GM19467 (cell line): ENCODE results near the gene INPP5A.
"Not testable (repeated sequence)": the region's sequence is repeated elsewhere in the genome, so short reads cannot be mapped to it uniquely, and the experiment has no call there.

ENCODE experiments used
- ATAC-seq: cut with Tn5 transposase; IDR thresholded peaks from one replicate; pipeline ENCODE4 v1.9.1; 2021; ENCODE audit warnings: mild to moderate bottlenecking, moderate library complexity; ENCODE audit not compliant: unreplicated experiment

The INPP5A gene

DNA sequence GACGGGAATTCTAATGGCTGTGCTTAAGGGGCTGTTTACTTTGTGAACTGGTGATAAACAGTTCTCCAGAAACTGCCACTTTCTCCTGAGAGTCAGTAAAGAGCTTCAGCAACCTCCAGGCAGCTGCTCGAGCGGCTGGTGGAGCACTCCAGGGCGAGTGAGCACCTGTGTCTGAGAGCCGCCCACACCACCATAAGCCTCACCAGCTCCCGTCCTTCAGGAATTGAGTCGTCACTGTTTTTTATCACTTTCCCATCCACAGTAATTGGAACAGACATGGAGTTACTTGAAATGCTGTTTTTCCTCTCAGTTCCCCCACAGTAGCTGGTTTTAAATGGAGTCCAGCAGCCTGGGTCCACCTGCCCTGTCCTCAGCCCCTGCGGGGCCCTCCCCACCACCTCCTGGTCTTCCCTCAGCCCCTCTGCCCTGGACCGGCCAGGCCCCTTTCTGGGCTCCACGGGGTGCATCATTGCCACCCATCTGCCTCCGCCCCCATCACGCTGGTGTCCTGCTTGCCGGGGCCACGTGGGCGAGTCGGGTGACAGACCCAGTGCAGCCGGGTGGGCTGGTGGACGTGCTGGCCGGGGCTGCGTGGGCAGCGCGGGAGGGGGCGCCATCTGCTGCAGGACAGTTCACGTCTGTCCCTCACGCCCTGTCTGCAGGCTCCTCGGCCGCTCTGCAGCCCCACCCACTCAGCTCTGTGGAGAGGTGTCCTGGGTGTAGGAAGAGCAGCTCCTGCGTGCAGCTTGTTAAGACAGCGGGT lies 192.4 kb downstream of the INPP5A start:
- ATAC-seq: no peak

DNA sequence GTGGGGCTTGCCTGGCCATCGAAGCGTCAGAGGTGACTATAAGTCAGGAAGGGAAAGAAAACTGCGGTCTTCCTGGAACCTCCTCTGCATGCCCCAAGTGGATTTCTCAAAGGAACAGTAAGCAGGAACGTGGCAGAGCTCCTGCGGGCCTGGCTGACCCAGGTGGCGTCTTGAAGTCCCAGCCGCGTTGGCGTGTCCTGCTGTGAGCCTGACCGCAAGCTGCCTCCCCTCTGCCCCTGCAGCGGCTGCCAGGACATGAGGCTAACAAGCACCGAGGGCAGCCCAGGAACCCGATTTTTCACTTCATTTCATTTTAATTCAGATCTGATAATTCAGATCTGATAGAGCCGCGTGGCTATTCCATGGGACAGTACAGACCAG lies 193.0 kb downstream of the INPP5A start:
- no peak for ATAC-seq

DNA sequence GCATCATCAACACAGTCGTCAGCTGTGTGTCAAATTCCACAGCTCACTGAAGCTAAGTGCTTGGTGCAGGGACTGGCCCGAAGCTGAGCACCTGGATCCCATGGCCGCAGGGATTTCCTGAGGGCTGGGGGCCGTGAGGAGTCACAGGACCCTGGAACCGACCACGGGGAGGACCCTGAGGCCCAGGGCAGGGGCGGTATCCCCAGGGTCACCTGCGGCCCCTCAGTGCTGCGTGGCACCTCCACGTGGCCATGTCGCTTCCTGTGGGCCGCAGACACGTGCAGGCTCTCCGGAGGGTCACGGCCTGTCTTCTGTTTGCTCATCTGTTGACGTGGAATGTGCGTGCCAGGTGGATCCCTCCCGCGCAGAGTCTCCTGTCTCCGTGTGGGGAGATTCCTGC lies 194.9 kb downstream of the INPP5A start:
- ATAC-seq: no peak

DNA sequence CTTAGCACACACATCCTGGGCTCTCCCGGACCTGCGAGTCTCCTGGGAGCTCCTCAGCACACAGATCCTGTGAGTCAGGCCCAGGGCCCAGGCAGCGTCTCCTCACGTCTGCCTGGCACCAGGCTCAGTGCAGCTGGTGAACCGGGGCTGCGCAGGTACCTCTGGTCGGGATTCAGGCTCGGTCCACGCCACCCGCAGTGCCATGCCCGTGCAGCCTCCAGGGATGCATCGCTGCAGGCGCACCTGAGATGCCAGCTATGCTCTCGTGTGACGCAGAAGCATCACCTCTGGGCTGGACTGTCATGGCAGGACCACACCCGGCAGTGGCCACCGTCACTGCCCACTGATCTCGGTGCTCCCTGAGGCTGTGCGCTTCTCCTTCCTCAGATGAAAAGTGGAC lies 196.3 kb downstream of the INPP5A start:
- no peak for ATAC-seq

DNA sequence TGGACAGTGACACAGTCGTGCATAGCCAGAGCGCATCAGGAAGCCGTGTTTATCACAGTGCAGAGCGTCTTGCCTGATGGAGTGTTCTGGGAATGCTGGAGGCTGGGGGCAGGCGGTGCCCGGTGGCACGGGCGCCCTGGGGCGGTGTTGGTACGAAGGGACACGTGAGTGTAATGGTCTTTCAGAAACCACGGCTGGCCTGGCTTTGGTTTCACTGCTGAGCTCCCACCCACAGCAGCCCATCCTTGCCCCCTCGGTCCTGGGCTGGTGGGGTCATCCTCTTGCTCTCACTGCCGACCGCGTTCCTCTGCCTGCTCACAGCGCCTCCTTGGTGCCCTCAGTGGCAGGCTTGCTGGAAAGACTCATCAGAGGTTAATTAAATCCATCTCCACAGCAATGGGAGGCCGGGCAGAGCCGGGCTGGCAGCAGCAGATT lies 197.8 kb downstream of the INPP5A start:
- ATAC-seq: no peak

DNA sequence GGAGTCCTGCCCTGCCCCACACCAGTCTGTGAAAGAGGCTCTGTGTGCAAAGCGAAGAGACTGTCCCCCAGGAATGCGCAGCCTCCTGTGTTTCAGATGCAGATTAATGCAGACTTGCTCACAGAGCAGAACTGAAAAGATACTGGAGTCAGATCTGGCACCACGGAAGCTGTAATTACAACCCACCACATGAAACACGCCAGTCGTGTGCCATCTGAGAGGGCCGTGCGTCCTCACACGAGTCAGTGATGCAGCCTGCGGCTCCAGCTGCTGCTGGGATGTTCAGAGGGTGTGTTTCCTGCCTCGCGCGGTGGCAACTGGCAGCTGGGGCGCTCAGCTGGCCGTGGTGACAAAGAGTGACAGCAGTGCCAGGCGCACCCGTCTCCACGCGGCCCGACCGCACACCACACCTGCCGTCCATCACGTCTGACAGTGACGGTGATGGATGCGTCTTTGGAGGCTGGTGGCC lies 198.4 kb downstream of the INPP5A start:
- no peak for ATAC-seq

DNA sequence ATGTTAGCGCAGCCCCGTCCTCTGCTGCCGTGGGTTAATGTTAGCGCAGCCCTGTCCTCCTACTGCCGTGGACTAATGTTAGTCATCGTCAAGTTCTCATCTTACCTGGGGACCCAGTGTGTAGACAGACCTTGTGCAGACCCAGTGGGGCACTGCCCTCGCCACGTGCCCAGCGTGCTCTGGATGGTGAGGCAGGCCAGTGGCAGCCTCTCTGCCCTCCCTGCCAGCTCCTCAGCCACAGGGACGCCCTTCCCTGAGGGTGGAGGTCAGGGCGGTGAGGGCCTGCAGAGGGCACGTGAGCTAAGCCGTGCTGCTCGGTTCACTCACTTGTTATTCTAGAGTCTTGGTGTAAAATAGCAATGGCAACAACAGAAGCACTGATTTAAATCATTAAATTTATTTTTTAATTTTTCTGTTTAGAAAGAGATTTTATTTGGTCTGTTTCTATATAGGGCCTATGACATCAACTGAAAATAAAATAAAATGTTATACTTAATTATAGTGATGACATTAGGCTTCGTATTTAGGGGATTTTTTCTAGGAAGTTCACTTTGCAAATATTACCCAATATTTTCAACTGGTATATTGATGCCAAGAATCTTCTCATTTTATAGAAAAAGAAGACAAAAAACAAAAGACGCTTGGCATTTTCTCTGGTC lies 199.9 kb downstream of the INPP5A start:
- ATAC-seq: no peak

DNA sequence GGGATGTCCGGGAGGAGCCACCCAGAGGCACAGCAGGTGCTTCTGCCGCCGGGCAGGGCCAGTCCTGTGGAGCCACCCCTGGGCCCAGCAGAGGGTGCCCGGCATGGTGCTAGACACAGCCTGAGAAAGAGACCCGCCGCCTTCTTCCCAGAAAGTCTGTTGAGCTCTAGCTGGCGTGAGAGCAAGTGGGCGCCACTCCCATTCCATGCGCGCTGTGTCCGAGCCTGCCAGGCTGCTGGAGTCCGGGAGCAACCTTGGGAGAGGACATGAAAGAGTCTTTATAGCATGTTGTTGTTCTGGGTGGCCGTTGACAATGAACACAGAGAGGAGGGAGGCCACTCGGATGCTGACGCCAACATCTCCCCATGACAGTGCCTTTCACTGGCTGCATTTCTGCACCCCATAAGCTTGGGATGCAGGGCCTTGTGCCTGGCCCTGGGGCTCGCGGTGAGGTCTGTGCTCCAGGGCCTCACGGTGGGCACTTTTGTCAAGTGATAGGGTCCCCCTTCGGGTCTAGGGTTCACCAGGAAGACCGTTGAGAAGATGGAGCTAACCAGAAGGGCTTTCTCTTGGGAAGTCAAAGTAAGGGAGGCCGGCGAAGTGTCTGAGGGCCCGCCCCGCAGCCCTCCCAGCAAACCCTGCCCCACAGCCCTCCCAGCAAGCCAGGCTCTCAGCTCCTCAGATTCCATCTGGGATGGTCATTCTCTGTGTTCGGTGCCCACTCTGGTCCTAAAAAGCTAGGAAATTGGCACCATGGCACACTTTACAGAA lies 201.1 kb downstream of the INPP5A start:
- no peak for ATAC-seq

DNA sequence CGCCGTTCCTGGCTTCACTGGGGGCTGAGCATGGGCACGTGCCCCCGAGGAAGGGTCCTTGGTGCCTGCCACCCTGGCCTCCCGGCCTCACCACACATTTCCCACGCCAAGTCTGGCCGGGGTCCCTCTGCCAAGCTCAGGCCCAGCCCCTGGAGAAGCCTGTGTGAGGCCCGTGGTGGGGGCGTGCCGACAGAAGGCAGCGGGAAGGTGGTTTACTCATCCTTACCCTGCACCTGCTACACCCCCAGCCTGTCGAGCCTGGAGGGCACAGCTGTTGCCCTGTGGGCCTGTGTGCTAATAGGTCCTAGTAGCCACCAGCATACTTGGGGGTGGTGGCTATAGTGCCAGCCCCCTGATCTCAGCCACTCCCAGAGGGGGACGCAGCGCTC lies 201.6 kb downstream of the INPP5A start:
- no peak for ATAC-seq

DNA sequence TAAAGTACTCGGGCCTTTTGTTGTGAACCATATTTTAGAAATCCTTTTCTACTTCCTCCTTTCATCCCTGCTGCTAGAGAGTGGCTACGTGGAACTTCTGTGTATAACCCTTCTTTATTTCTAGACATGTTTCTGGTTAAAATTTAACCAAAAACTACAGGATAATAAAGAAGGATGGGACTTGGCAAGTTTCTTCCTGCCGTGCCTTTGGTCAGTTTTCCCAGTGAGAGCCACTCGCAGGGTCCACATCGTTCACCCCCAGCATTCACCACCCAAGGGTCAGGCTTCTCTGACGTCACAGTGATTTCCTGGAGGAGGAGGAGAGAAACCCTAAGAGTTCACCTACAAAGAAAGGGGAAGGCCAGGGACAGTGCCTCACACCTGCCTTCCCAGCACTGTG lies 203.0 kb downstream of the INPP5A start:
- ATAC-seq: no peak

DNA sequence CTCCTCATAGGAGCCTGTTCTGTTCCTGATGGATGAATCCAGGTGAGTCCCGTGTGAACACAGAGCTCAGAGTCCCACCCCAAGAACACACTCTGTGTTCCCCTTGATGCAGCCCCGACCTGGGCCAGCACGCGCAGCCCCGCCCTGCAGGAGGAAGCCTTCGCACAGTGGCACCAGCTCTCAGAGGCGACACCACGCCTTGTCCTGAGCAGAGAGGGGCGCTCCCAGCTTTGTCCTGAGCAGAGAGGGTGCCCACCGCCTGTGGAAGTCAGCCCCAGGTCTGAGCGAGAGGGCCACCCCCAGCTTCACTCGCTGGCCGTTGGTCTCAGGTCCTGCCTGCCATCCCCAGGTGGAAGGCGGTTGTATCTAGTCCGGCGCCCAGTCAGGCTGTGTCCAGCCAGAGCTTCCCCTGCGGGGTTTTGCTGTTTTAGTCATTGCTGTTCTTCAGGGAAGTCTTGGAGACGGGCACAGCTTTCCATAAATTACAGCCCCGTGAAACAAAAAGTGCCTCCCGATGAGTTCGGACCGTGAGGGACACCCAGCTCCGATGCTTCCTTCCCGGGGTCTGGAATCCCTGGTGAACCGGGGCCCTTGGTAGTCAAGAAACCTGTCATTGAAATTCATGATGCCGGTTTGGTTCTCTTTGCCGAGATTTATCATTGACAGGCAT lies 204.7 kb downstream of the INPP5A start:
- no peak for ATAC-seq

DNA sequence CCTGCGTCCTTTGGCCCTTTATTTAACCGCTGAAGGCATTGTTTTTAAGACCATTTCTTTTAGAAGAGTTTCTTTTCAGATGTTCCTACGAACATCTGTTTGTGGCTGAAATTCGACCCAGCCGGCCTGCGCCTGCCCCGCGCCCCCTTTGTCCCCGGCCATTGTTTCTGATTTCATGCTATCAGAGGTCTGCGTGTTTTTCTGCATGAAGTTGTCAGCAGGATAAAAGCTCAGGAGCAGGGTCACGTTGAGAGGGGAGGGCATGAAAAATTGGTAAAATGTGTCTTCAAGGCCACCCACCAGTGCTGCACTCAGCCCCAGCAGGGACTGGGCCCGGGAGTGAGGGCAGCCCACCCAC lies 205.2 kb downstream of the INPP5A start:
- ATAC-seq: no peak

DNA sequence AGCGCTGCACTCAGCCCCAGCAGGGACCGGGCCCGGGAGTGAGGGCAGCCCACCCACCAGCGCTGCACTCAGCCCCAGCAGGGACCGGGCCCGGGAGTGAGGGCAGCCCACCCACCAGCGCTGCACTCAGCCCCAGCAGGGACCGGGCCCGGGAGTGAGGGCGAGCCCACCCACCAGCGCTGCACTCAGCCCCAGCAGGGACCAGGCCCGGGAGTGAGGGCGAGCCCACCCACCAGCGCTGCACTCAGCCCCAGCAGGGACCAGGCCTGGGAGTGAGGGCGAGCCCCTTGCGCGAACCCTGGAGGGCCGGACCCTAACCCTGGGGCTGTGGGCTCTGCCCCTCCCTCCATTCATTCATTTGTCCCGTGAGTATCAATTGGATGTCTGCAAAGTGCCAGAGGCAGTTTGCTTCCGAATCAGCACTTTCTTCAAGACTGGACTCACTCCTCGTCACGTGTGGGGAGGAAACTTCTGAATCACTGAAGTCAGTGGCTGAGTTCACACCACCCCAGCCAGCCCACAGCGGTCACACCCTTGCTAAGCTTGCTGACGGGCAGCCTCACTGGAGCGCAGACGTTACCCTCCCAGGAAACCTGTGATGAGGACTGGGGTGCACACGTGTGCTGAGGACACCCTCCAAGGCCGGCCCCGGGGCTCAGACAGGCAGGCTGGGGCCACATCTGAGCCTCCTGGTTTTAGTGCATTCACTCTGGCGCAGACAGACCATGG lies 205.8 kb downstream of the INPP5A start:
- ATAC-seq: not testable (repeated sequence)

DNA sequence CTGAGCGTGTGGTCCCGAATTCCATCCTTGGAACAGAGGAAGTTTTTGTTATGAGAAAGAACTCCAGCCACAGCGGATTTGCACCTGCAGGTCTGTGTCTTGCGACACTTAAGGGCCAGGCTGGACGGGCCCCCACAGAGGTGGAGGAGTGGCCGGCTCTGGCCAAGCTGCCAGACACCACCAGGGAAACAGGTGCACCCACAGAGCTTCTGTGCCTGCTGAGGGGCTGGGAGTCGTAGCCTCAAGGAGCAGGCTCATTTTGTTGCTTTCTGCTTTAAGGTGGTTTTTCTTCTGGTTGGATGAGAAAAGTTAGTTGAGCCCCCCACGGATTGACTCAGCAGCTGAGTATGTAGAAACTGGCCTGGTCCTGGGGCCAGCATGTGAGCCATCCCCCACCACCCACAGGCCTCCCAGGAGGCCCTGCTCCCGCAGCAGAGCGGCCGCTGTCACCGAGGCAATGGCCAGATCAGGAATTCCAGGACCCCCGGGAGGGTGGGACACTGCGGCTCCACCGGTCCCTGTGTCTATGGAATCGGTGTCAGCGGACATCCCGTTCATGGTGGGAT lies 206.4 kb downstream of the INPP5A start:
- no peak for ATAC-seq

DNA sequence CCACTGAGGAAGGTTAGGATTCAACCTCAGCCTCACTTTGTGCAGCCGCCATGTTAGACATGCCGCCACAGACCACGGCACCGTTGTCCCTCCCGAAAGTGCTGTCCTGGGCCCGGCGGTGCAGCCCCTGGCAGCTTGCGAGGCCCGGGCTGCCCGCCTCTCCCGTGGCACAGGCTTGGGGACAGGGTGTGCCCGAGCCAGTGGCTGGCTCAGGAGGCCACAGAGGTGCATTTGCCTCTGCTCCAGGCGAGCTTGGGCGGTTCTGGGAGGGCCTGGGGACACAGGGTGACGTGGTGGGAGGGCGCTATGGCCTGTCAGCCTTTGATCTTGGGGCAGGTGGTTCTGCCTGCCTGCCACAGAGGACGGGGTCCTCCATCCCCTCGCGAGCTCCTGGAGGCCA lies 207.3 kb downstream of the INPP5A start:
- no peak for ATAC-seq

DNA sequence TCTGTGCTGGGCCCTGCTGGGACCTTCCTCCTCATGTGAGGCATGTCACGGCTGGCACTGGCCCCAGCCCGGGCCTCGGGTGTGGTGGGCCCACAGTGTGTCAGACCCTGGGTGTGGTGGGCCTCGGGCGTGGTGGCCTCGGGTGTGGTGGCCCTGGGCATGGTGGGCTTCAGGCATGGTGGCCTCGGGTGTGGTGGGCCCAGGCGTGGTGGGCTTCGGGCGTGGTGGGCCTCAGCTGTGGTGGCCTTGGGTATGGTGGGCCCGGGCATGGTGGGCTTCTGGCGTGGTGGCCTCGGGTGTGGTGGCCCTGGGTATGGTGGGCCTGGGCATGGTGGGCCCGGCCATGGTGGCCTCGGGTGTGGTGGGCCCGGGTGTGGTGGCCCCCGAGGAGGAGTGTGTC lies 207.9 kb downstream of the INPP5A start:
- ATAC-seq: no peak

DNA sequence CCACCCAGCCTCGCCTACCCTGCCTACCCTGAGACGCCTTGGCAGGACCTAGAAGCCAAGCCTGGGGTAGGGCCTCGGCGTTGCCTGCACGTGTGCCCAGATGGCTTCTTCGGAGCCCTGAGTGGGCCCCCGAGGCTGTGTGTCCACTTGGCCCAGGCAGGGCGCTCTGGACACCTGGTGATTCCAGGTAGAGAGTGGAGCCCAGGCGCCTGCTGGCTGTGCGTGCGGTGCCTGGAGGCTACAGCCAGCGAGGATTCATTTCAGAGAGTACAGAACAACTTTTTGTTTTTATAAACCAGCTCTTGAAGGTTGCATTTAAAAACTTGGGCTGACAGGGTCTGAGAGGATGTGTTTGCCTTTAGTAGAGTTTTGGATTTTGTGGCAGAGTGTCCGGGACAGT lies 208.4 kb downstream of the INPP5A start:
- no peak for ATAC-seq

DNA sequence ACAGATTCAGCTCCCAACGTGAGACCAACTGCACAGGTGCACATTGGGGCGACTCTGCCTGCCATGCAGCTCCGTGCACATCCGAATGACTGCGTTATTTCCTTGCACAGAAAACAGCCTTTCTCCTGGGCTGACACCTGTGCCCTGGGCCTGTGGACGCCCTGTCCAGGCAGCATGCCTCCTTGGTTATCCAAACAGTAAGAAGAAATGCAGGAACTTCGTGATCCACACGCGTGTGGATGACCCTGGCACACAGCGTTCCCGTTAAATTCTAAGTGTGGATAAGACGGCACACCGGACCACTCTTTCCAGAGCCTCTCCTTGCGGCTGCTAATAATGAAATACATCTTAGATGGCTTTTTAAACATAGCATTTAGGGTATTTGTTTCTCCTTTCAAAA lies 208.8 kb downstream of the INPP5A start:
- no peak for ATAC-seq

DNA sequence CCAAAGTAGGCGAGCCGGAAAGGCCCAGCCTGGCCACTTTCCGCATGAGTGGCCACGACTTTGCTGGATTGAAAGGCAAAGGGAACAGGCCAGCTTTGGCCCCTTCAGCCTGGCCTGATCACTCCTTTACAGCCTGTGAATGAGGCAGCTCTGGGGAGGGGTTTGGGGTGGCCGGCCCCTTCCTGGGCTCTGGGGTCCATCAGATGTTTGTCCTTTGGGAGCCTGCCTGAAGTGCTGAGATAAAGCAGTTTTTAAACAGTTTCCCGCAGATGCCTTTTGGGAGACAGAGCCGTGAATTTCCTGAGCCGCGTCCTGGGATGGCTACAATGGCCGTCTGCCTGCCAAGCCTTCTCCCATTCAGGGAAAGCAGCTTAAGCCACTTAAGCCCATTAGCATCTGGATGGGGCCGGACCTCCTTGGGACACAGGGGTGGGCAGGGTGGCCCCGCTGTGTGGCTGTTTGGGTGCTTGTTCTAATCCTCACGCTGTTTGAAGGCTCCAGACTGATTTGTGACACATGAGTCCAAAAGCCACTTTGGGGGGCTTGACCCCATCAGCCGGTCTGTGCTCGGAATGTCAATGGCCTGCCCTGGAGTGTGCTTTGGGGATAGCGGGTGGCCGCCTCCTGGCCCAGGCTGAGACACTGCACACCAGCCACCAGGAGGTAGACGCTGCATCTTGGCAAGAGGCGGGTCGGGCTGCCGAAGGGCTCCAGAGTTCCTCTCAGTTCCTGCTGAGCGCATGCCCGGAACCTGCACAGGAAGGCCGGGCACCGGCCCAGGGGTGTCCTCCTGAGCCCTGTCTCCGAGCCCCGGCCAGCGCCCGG lies 209.4 kb downstream of the INPP5A start:
- no peak for ATAC-seq

DNA sequence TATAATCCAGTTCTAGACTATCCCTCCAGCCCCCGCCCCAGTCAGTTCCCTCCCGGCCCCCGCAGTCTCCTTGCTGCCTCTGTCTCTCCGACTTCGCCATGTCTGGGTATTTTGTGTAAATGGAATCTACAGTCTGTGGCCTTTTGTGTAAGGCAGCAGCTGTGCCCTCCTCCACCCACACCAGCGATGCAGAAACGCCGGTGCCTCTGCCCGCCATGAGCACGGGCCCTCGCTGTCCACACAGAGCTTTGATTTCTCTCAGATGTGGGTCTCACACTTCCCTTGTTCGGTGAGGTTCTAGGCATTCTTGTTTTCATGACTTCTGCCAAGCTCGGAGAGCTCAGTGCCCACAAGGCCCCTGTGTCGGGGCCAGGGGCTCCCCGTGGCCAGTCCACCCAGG lies 210.5 kb downstream of the INPP5A start:
- ATAC-seq: no peak
